ENCODE measurements around the gene MICA.

DNA sequence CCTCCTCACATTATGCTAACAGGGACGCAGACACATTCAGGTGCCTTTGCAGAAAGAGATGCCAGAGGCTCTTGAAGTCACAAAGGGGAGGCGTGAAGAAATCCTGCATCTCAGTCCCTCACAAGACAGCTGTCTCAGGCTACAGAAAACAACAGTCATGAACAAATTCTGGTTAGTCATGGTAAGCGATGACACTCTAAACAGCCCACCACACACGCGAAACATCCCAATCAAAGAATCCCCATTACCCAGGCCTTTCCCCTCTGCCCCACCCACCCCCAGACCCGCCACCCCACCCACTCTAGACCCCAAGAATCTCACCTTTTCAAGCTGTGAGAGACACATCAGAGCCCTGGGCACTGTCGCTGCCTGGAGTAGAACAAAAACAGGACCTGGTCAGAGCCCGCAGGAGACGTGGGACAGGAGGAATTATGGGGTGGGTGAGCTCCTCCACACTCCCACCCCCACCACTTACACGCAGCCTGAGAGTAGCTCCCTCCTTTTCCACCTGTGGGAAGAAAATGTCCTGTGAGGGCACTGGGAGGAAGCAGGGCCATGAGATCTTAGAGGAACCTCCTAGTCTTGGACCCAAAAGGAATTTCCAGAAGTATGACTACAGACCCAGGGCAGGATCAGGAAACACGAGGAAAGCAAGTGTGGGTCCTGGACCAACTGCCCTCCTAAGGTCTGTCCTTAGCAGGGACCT, 49.1 kb upstream of the MICA start:
- TF ChIP-seq, protein P1, sequence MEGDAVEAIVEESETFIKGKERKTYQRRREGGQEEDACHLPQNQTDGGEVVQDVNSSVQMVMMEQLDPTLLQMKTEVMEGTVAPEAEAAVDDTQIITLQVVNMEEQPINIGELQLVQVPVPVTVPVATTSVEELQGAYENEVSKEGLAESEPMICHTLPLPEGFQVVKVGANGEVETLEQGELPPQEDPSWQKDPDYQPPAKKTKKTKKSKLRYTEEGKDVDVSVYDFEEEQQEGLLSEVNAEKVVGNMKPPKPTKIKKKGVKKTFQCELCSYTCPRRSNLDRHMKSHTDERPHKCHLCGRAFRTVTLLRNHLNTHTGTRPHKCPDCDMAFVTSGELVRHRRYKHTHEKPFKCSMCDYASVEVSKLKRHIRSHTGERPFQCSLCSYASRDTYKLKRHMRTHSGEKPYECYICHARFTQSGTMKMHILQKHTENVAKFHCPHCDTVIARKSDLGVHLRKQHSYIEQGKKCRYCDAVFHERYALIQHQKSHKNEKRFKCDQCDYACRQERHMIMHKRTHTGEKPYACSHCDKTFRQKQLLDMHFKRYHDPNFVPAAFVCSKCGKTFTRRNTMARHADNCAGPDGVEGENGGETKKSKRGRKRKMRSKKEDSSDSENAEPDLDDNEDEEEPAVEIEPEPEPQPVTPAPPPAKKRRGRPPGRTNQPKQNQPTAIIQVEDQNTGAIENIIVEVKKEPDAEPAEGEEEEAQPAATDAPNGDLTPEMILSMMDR (IDR thresholded peaks at IDR 0.05), result no peak
- TF ChIP-seq EP300 (IDR thresholded peaks at IDR 0.05) (no peak), POLR2A (IDR thresholded peaks at IDR 0.05) (no peak)

Measured in suprapubic skin (tissue), 3 donors.